ENCODE data around the gene RAD52.

Gene RAD52

GRCh38 chr12:913919-914698 is 35.4 kb downstream of the RAD52 start:
- no peak for DNase-seq (ENCODE audit: low spot score)

- DNase-seq (ENCODE audit: low spot score), result no peak
Observed at GRCh38 chr12:912466-913235, 36.8 kb downstream of the RAD52 start.

GRCh38 chr12:911191-911826 is 38.2 kb downstream of the RAD52 start:
- no peak for DNase-seq (ENCODE audit: low spot score)

GRCh38 chr12:910416-910815 is 39.1 kb downstream of the RAD52 start:
- DNase-seq (ENCODE audit: low spot score), result no peak

GRCh38 chr12:909861-910260 is 39.6 kb downstream of the RAD52 start:
- DNase-seq (ENCODE audit: low spot score), result no peak

- DNase-seq (ENCODE audit: low spot score), result no peak
Observed at GRCh38 chr12:907413-908185, 41.9 kb downstream of the RAD52 start.

- DNase-seq (ENCODE audit: low spot score), result no peak
Observed at GRCh38 chr12:906062-906585, 43.4 kb downstream of the RAD52 start.

- no peak for DNase-seq (ENCODE audit: low spot score)
Observed at GRCh38 chr12:905261-906031, 44.0 kb downstream of the RAD52 start.

- no peak for DNase-seq (ENCODE audit: low spot score)
Observed at GRCh38 chr12:904010-904414, 45.5 kb downstream of the RAD52 start.

GRCh38 chr12:903055-903454 is 46.4 kb downstream of the RAD52 start:
- no peak for DNase-seq (ENCODE audit: low spot score)

- DNase-seq (ENCODE audit: low spot score), result no peak
Observed at GRCh38 chr12:902581-902980, 46.9 kb downstream of the RAD52 start.

GRCh38 chr12:897386-897785 is 52.1 kb downstream of the RAD52 start:
- DNase-seq (ENCODE audit: low spot score), result no peak

- DNase-seq (ENCODE audit: low spot score), result no peak
Observed at GRCh38 chr12:896031-896430, 53.5 kb downstream of the RAD52 start.

GRCh38 chr12:894226-894625 is 55.3 kb downstream of the RAD52 start:
- DNase-seq (ENCODE audit: low spot score), result no peak

- no peak for DNase-seq (ENCODE audit: low spot score)
Observed at GRCh38 chr12:886206-886605, 63.3 kb downstream of the RAD52 start.

- no peak for DNase-seq (ENCODE audit: low spot score)
Observed at GRCh38 chr12:885701-886100, 63.8 kb downstream of the RAD52 start.

GRCh38 chr12:884746-885414 is 64.6 kb downstream of the RAD52 start:
- no peak for DNase-seq (ENCODE audit: low spot score)

- no peak for DNase-seq (ENCODE audit: low spot score)
Observed at GRCh38 chr12:880656-881055, 68.8 kb downstream of the RAD52 start.

- DNase-seq (ENCODE audit: low spot score), result no peak
Observed at GRCh38 chr12:879641-880040, 69.9 kb downstream of the RAD52 start.

GRCh38 chr12:873954-874353 is 75.5 kb downstream of the RAD52 start:
- no peak for DNase-seq (ENCODE audit: low spot score)

- DNase-seq (ENCODE audit: low spot score), result no peak
Observed at GRCh38 chr12:870378-870777, 79.1 kb downstream of the RAD52 start.

All from globus pallidus (tissue), 1 donor.